H1 (cell line): ENCODE data around the gene GLS. TPM values are rescaled to one million over a fixed set of nuclear protein-coding genes. Genes with fewer than 3 reads are reported as not detected.

Experiments
- CTCF ChIA-PET: fragments of 300-600 bp; sonication (Branson Sonifier 250); formaldehyde crosslinking; loops from one replicate; lab custom pipeline; 2021; ENCODE audit not compliant: partially characterized antibody; lab: Charles Lee
- POLR2A ChIA-PET: fragments of 300-600 bp; sonication (Branson Sonifier 250); formaldehyde crosslinking; loops from one replicate; lab custom pipeline; 2021; ENCODE audit warnings: inconsistent platforms; ENCODE audit not compliant: partially characterized antibody; lab: Charles Lee
- DNase-seq, 2 experiments: peaks; one replicate each; pipeline versions ENCODE4 v3.0.0 to v3.0.0-alpha.2; 2010 to 2022; ENCODE audit warnings: low spot score in 2 of 2, low read depth in 1 of 2, mixed read lengths in 1 of 2
- FAIRE-seq: peaks from 2 replicates; lab custom pipeline; 2011; peaks lifted over from hg19 to GRCh38; lab: Jason Lieb, UNC
- H2AFZ ChIP-seq: 2 replicates; pipeline ENCODE4 v1.8.1; 2012; ENCODE audit warnings: low read length, inconsistent platforms
- H2AK5ac ChIP-seq: 2 replicates; pipeline ENCODE4 v1.6.1; 2013; ENCODE audit warnings: low read depth, low read length
- H2BK120ac ChIP-seq: replicated peaks from 2 replicates; pipeline ENCODE3; 2013; ENCODE audit warnings: low read depth, low read length, inconsistent platforms
- H2BK12ac ChIP-seq: 2 replicates; pipeline ENCODE4 v1.6.1; 2013; ENCODE audit warnings: low read depth, low read length
- H2BK15ac ChIP-seq: 2 replicates; pipeline ENCODE4 v1.6.1; 2013; ENCODE audit warnings: low read length
- H2BK20ac ChIP-seq: 2 replicates; pipeline ENCODE4 v1.6.1; 2013; ENCODE audit warnings: low read length
- H2BK5ac ChIP-seq: 2 replicates; pipeline ENCODE4 v1.6.1; 2013; ENCODE audit warnings: low read depth, low read length
- H3K14ac ChIP-seq: 2 replicates; pipeline ENCODE4 v1.6.1; 2013; ENCODE audit warnings: inconsistent platforms; ENCODE audit not compliant: insufficient read length
- H3K18ac ChIP-seq: 2 replicates; pipeline ENCODE4 v1.6.1; 2013; ENCODE audit warnings: low read length; ENCODE audit errors: extremely low read depth
- H3K23ac ChIP-seq: 2 replicates; pipeline ENCODE4 v1.6.1; 2013; ENCODE audit warnings: inconsistent platforms; ENCODE audit not compliant: insufficient read length
- H3K23me2 ChIP-seq: 2 replicates; pipeline ENCODE4 v1.6.1; 2013; ENCODE audit warnings: low read depth, low read length
- H3K27ac ChIP-seq: 2 replicates; pipeline ENCODE4 v1.6.1; 2011; ENCODE audit warnings: low read depth, low read length, inconsistent platforms
- H3K27me3 ChIP-seq, 4 experiments: replicated peaks in 1 of 4; 1 replicate in 1 of 4; 2 replicates in 3 of 4; pipeline versions ENCODE4 v1.6.1 to v1.8.1; 2011 to 2013; ENCODE audit warnings: low read length in 3 of 4, mild to moderate bottlenecking in 3 of 4, inconsistent platforms in 2 of 4, mixed read lengths in 2 of 4, moderate library complexity in 1 of 4; ENCODE audit not compliant: control insufficient read depth in 3 of 4, insufficient read depth in 3 of 4; ENCODE audit errors: extremely low read depth in 1 of 4
- H3K36me3 ChIP-seq, 4 experiments: 2 replicates each; pipeline versions ENCODE4 v1.6.1 to v1.8.1; 2011 to 2013; ENCODE audit warnings: mild to moderate bottlenecking in 4 of 4, low read length in 3 of 4, moderate library complexity in 2 of 4, control low read depth in 1 of 4, inconsistent platforms in 1 of 4; ENCODE audit not compliant: insufficient read depth in 4 of 4, control insufficient read depth in 2 of 4
- H3K4ac ChIP-seq: replicated peaks from 2 replicates; pipeline ENCODE3; 2013; ENCODE audit warnings: low read length, low read depth, mixed read lengths, inconsistent platforms; ENCODE audit not compliant: insufficient read length
- H3K4me1 ChIP-seq, 4 experiments: replicated peaks in 1 of 4; 1 replicate in 1 of 4; 2 replicates in 3 of 4; pipeline versions ENCODE4 v1.6.1 to v1.8.1; 2011 to 2013; ENCODE audit warnings: low read length in 3 of 4, inconsistent platforms in 2 of 4, mixed read lengths in 1 of 4; ENCODE audit not compliant: insufficient read depth in 4 of 4, control insufficient read depth in 3 of 4
- H3K4me2 ChIP-seq, 2 experiments: 2 replicates each; pipeline versions ENCODE4 v1.6.1 to v1.8.1; 2011 to 2013; ENCODE audit warnings: low read depth in 2 of 2, low read length in 2 of 2, control low read depth in 1 of 2, inconsistent platforms in 1 of 2, mild to moderate bottlenecking in 1 of 2; ENCODE audit not compliant: insufficient read depth in 1 of 2
- H3K4me3 ChIP-seq, 4 experiments: fragments of 200-600, 300-600 bp in 1 of 4; sonication (generic), shearing (Covaris generic), sonication (Bioruptor Twin) in 1 of 4; 2 replicates each; pipeline versions ENCODE4 v1.5.1 to v1.8.1; 2011 to 2016; ENCODE audit warnings: low read length in 4 of 4, low read depth in 3 of 4, control low read depth in 2 of 4, inconsistent platforms in 2 of 4, mild to moderate bottlenecking in 2 of 4, mixed read lengths in 1 of 4, moderate library complexity in 1 of 4; ENCODE audit not compliant: insufficient read depth in 2 of 4; ENCODE audit errors: extremely low read depth in 1 of 4
- H3K56ac ChIP-seq: replicated peaks from 2 replicates; pipeline ENCODE3; 2013; ENCODE audit warnings: low read depth, mild to moderate bottlenecking, mixed read lengths, low read length, inconsistent platforms; ENCODE audit not compliant: insufficient read length
- H3K79me1 ChIP-seq: 2 replicates; pipeline ENCODE4 v1.6.1; 2013; ENCODE audit warnings: low read depth, low read length, control low read depth
- H3K79me2 ChIP-seq, 2 experiments: 2 replicates each; pipeline versions ENCODE4 v1.6.1 to v1.8.1; 2012 to 2013; ENCODE audit warnings: low read length in 2 of 2, mild to moderate bottlenecking in 2 of 2, inconsistent platforms in 1 of 2; ENCODE audit not compliant: insufficient read depth in 2 of 2, control insufficient read depth in 1 of 2
- H3K9ac ChIP-seq, 4 experiments: replicated peaks in 1 of 4; 1 replicate in 1 of 4; 2 replicates in 3 of 4; pipeline versions ENCODE4 v1.6.1 to v1.8.1; 2011 to 2013; ENCODE audit warnings: low read depth in 3 of 4, low read length in 3 of 4, control low read depth in 2 of 4, mild to moderate bottlenecking in 2 of 4, moderate library complexity in 2 of 4, inconsistent platforms in 1 of 4; ENCODE audit errors: extremely low read depth in 1 of 4
- H3K9me3 ChIP-seq, 2 experiments: 2 replicates each; pipeline versions ENCODE4 v1.6.1 to v1.8.1; 2012 to 2013; ENCODE audit warnings: mild to moderate bottlenecking in 2 of 2, moderate library complexity in 2 of 2, control low read depth in 1 of 2, inconsistent platforms in 1 of 2, low read depth in 1 of 2, low read length in 1 of 2, mixed read lengths in 1 of 2; ENCODE audit not compliant: insufficient read depth in 2 of 2
- H4K20me1 ChIP-seq, 2 experiments: replicated peaks in 1 of 2; 2 replicates each; pipeline versions ENCODE3 to v1.8.1; 2011 to 2013; ENCODE audit warnings: inconsistent platforms in 2 of 2, low read length in 2 of 2, mild to moderate bottlenecking in 1 of 2; ENCODE audit not compliant: insufficient read depth in 2 of 2, control insufficient read depth in 1 of 2
- H4K5ac ChIP-seq: 2 replicates; pipeline ENCODE4 v1.6.1; 2013; ENCODE audit warnings: low read length, low read depth, mixed read lengths, inconsistent platforms; ENCODE audit not compliant: insufficient read length
- H4K8ac ChIP-seq: 2 replicates; pipeline ENCODE4 v1.8.0; 2013; ENCODE audit warnings: mild to moderate bottlenecking, moderate library complexity, low read length, inconsistent platforms; ENCODE audit not compliant: insufficient read depth; ENCODE audit errors: extremely low read depth
- H4K91ac ChIP-seq: replicated peaks from 2 replicates; pipeline ENCODE3; 2013; ENCODE audit warnings: low read length, mixed read lengths, inconsistent platforms; ENCODE audit not compliant: insufficient read length
- ASH2L ChIP-seq: fragments of 200-600, 300-600 bp; sonication (generic); IDR thresholded peaks from one replicate; pipeline ENCODE4 v1.7.1; 2017; ENCODE audit warnings: low read length
- ATF3 ChIP-seq: IDR thresholded peaks from 2 replicates; pipeline ENCODE4 v1.6.1; 2011; ENCODE audit warnings: low read depth, mild to moderate bottlenecking, low read length; ENCODE audit not compliant: insufficient read depth
- CTCF ChIP-seq, 3 experiments: IDR thresholded peaks; 1 replicate in 2 of 3; 2 replicates in 1 of 3; pipeline versions ENCODE4 v1.5.1 to v1.6.1; 2011; ENCODE audit warnings: low read length in 3 of 3, mild to moderate bottlenecking in 3 of 3, inconsistent platforms in 2 of 3, low read depth in 1 of 3, moderate library complexity in 1 of 3; ENCODE audit not compliant: insufficient read depth in 1 of 3; ENCODE audit errors: control extremely low read depth in 1 of 3
- E2F6 ChIP-seq: IDR thresholded peaks from 2 replicates; pipeline ENCODE4 v1.6.1; 2012; ENCODE audit warnings: inconsistent platforms
- EP300 ChIP-seq, 2 experiments: IDR thresholded peaks; 1 replicate in 1 of 2; 2 replicates in 1 of 2; pipeline ENCODE4 v1.6.1; 2011 to 2012; ENCODE audit warnings: low read depth in 2 of 2, low read length in 2 of 2, mild to moderate bottlenecking in 2 of 2, borderline replicate concordance in 1 of 2, inconsistent platforms in 1 of 2, moderate library complexity in 1 of 2
- JUN ChIP-seq: IDR thresholded peaks from 2 replicates; pipeline ENCODE4 v1.6.1; 2011; ENCODE audit warnings: low read depth, mild to moderate bottlenecking, improper control_type of control experiment, low read length
- RFX5 ChIP-seq: IDR thresholded peaks from 2 replicates; pipeline ENCODE4 v1.6.1; 2011; ENCODE audit warnings: low read depth, low read length, improper control_type of control experiment, borderline replicate concordance
- SIX5 ChIP-seq: IDR thresholded peaks from 2 replicates; pipeline ENCODE4 v1.6.1; 2011; ENCODE audit warnings: mild to moderate bottlenecking, low read depth, low read length
- SUZ12 ChIP-seq: fragments of 200-600 bp; sonication (generic); IDR thresholded peaks from 2 replicates; pipeline ENCODE4 v1.6.1; 2012; ENCODE audit warnings: mild to moderate bottlenecking, inconsistent platforms, low read length, moderate library complexity, mixed read lengths
- WGBS, 2 experiments: shearing (Covaris generic) in 1 of 2; methylation state at CpG; one replicate each; pipeline versions ENCODE4 v1.1.6 to v1.1.7; 2013 to 2015; ENCODE audit warnings: low lambda C conversion rate in 2 of 2, mixed read lengths in 2 of 2, inconsistent platforms in 1 of 2, low coverage in 1 of 2, missing lambda C conversion rate in 1 of 2; ENCODE audit not compliant: insufficient replicate concordance in 2 of 2, insufficient coverage in 1 of 2, insufficient read length in 1 of 2; ENCODE audit errors: extremely low coverage in 1 of 2, missing lambda C conversion rate in 1 of 2; 5-methylcytosine and 5-hydroxymethylcytosine counted together
- polyA plus RNA-seq, 7 experiments: library from polyadenylated mRNA; depleted of rRNA in 3 of 7; stranded (reverse) in 5 of 7; unstranded in 2 of 7; fragments of >200 nt in 5 of 7; fragments of 200-250 nt in 2 of 7; gene quantifications; 1 replicate in 5 of 7; 2 replicates in 1 of 7; 4 replicates in 1 of 7; pipeline versions ENCODE4 v1.2.1 to v1.2.3, GENCODE V29; 2011 to 2013; ENCODE audit warnings: missing spikeins in 2 of 7, mixed read lengths in 2 of 7
- total RNA-seq: library from RNA; stranded (reverse); fragmentation: NEBNext Ultra II Directional; extraction: Animal tissue kit (Norgen Biotek cat#: 25700); gene quantifications from 2 replicates; pipeline ENCODE4 v1.2.1, GENCODE V29; 2021

Gene GLS
- total and polyA plus RNA-seq, 2 of the 8 experiments (the other 6 are each of a cell fraction or from before 2014, with no cell fraction given) = 15.7 to 89.8 TPM

GRCh38 chr2:190932514-190932913 lies 51.9 kb downstream of the GLS start:
- Histone ChIP-seq H2AFZ (no peak overlapping the region), H3K9me3 (no peaks in the 10 kb centered on the region), H4K20me1 (no peaks in the 10 kb centered on the region), H2BK15ac (no peak overlapping the region), H3K4ac (no peak overlapping the region), H3K36me3 (peaks cover 0 to 14% (median 6%) of the 10 kb centered on the region in 4 experiments; a peak in 3 of 8 replicates), H3K18ac (no peak overlapping the region), H3K23me2 (no peaks in the 10 kb centered on the region), H3K14ac (no peak overlapping the region), H2BK12ac (no peak overlapping the region), H2BK120ac (no peak overlapping the region), H3K27ac (no peak overlapping the region), H3K9ac (no peak overlapping the region), H3K4me1 (peaks cover 0 to 2% (median 0%) of the 10 kb centered on the region in 4 experiments; a peak in 2 of 7 replicates), H2BK5ac (no peak overlapping the region), H4K5ac (no peak overlapping the region), H3K27me3 (no peaks in the 10 kb centered on the region), H3K4me3 (no peak overlapping the region), H3K23ac (no peak overlapping the region), H3K79me1 (no peaks in the 10 kb centered on the region), H3K56ac (no peak overlapping the region), H4K8ac (no peak overlapping the region), H3K4me2 (no peak overlapping the region), H2AK5ac (no peak overlapping the region), H3K79me2 (no peaks in the 10 kb centered on the region), H2BK20ac (no peak overlapping the region), H4K91ac (no peak overlapping the region)
- DNase-seq = no peak
- POLR2A ChIA-PET = interaction anchor here (1.4 kb wide), 1 partner anchor 51 kb away, joined by 6 read pairs; the partner anchor contains the start of gene GLS
- CTCF ChIA-PET = interaction anchor here (1.1 kb wide), 1 partner anchor 203 kb away, joined by 3 read pairs; no protein-coding TSS in a partner anchor
- FAIRE-seq = no peak
- 94% methylated on average over 1 of the region's 1 CpG; no CpG with 5 or more reads in 1 of the 2 experiments for WGBS, 2 experiments
- TF ChIP-seq ASH2L = no peak
- no peak for TF ChIP-seq CTCF (IDR thresholded peaks at IDR 0.05; ENCODE audit: control extremely low read depth in 1 of 3, insufficient read depth in 1 of 3, low read depth in 1 of 3, low read length in 3 of 3)
- no peak for TF ChIP-seq E2F6
- no peak for TF ChIP-seq SIX5
- no peak for TF ChIP-seq JUN
- no peak for TF ChIP-seq RFX5
- no peak for TF ChIP-seq ATF3
- TF ChIP-seq EP300 (IDR thresholded peaks at IDR 0.05; ENCODE audit: borderline replicate concordance in 1 of 2, low read depth in 2 of 2, low read length in 2 of 2) = no peak
- no peak for TF ChIP-seq SUZ12
